GM21576 (cell line): ENCODE results near the gene SNTB2.
"Not testable (repeated sequence)": the region's sequence is repeated elsewhere in the genome, so short reads cannot be mapped to it uniquely, and the experiment has no call there.

Experiments used
- ATAC-seq: cut with Tn5 transposase; IDR thresholded peaks from one replicate; pipeline ENCODE4 v1.9.1; 2021; ENCODE audit warnings: mild to moderate bottlenecking, moderate library complexity; ENCODE audit not compliant: unreplicated experiment

Gene SNTB2

DNA sequence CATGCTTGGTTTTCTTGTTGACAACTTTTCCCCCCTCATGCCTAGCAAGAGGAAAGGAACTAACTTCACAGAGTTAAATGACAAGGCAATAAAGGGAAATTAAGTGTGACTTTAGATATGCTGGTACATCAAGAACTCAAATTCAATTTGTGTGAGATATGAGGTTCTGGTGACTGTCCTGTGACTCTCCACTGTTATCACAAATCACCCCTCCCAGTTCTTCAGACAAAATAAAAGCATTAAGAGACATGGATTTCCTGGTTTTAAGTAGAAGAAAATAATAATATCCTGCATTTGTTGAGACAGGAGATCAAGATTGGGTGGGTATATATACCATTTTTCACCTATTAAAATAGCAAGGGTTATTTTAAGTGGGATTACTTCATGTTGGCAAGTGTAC is 46.2 kb downstream of the SNTB2 start:
- ATAC-seq = no peak

DNA sequence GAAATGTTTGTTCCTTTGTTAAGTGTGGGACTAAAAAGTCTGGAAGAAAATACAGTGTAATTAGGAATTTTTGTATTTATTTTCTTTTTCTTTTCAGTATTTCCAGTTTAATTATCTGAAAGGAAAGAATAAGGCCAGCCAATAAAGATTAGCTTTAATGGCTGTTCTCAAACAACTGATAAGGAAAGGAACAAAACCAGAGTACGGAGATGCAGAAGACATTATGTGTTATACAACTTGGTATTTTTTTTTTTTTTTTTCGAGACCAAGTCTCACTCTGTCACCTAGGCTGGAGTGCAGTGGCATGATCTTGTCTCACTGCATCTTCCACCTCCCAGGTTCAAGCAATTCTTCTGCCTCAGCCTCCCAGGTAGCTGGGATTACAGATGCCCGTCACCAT is 47.5 kb downstream of the SNTB2 start:
- no peak for ATAC-seq

DNA sequence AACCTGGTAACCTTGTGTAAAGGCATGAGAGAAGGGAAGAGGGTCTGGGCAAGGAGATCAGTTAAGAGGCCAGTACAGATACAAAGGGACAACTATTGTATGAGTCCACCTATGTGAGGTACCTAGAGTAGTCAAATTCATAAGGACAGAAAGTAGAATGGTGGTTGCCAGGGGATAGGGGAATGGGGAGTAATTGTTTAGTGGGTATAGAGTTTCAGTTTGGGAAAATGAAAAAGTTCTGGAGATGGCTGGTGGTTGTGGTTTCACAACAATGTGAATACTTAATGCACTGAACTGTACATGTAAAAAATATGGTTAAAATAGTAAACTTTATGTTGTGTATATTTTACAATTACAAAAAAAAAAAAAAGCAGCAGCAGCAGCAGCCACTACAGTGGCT is 49.4 kb downstream of the SNTB2 start:
- ATAC-seq = no peak

DNA sequence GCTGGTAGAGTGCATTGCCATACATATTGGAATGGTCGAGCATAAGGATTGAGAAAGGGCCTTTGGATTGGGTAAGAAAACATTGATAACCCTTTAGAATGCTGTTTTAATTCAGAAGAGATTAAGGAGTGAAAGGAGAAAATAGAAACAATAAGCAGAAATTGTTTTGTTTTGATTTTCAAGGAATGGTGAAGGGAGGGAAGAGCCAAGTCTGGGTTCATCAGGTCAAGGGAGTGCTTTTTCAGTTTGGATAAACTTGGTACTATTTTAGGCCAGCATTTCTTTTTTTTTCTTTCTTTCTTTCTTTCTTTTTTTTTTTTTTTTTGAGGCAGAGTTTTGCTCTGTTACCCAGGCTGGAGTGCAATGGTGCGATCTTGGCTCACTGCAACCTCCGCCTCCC is 50.3 kb downstream of the SNTB2 start:
- ATAC-seq = no peak

DNA sequence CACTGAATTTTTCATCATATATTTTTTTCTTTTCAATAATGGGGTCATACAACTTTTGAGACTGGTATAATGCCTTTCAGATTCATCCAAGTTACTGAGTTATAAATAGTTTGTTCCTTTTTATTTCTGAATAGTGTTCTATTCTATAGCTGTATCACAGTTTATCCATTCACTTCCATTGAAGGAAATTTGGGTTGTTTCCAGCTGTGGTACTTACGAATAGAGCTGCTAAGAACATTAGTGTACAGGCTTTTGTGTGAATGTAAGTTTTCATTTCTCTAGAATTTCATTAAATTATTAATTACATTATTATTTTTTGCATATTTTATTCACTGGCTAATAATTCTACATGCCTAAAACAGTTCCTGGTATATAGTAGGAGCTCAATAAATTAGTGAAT is 52.9 kb downstream of the SNTB2 start:
- no peak for ATAC-seq

DNA sequence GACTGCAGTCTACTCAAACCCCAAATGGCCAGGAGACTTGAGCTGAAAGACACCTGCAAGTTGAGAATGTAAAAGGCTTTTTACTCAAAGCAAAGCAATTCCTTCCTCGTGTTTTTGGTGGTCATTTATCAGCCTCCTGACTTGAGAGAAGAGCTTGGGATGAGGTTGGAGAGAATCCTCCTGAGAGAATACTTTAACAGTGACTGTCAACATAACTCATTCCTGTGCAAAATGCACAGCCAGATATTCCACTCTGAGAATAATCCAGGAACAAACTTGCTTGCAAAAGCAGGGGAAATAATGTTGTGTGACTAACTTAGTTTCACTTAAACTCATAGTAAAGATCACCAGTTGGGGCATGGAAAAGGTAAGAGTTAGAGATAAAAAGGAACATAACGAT is 53.4 kb downstream of the SNTB2 start:
- no peak for ATAC-seq

DNA sequence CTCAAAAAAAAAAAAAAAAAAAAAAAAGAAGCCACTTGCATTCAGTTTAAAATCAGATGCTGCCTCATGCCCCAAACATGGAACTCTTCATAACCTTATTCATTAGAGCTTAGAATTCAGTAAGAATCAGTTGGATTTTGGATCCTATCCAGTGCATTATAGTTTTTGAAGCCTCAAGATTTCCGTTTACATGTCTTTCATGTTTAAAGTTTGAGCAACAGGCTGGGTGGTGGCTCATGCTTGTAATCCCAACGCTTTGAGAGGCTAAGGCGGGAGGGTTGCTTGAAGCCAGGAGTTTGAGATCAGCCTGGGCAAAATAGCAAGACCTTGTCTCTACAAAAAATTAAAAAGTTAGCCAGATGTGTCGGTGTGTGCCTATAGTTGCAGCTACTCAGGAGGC is 55.0 kb downstream of the SNTB2 start:
- ATAC-seq = no peak

DNA sequence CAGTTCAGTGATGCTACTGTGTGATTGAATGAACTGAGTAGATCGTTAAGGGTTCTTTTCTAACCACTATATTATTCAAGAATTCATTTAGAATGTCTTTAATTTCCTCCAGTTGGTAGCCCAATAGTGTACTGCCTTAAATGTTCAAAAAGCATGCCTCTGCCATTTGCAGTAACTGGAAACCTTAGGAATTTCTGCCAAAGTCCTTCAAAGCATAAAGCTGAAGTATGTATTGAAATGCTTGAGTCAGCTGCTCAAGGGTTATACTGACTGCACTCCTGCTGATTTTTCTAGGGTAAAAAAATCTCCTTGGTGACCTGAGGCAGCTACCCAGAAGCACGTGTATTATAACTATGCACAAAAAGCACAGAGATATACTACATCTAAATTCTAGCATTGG is 56.5 kb downstream of the SNTB2 start:
- no peak for ATAC-seq

DNA sequence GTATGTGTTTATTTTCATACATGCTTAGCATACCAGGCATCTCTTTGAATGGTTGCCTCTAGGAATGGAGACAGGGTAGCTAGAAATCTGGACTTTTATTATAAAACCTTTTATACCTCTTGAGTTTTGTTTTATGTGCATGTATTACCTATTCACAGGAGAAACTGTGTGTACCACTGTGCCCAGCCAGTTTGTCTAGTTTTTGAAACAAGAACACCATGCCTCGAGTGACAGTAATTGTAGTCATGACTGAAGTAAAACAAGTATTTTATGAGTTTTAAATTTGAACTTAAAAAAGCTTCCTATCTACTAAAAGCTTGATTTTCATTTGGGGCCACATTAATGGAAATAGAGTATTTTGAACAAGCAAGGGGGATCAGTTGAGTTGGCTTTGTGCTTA is 57.4 kb downstream of the SNTB2 start:
- ATAC-seq = no peak

DNA sequence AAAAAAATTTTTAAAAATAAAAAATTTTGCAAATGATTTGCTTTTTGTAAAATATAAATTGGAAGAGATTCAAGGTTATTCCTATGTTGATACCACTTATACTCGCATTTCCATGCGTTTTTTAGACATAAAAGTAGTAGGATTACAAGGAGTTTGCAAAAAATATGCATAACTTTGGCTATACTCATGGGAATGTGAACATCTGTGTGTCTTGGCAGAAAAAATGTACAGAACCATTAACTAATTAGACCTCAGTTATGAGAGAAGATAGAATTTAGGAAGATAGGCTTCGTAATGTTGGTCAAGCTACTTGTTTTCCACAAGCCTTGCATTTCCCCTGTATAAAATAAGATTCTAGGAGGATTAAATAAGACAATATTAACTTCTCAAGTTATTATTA is 63.1 kb downstream of the SNTB2 start:
- no peak for ATAC-seq

DNA sequence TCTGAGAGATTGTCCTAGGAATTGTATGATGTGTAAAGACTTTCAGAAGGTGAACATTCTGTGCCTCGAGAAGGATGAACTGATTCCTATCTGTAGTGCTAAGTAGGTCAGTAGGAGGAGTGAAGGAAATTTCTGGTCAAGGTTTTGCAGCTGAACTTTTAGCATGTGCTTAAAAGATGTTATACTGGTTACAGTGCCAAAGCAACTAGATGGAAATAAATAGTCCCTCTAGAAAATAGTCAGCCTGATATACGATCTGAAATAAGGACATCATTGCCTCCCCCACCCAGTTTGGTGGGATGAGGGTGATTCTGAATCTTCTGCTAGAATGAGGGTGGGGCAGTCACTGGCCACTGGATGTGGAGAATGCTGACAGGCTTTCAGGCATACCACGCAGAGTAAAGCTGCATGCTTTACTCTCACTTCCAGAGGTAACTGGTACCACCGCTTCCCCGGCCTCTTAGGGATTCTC is 66.9 kb downstream of the SNTB2 start:
- ATAC-seq = no peak

DNA sequence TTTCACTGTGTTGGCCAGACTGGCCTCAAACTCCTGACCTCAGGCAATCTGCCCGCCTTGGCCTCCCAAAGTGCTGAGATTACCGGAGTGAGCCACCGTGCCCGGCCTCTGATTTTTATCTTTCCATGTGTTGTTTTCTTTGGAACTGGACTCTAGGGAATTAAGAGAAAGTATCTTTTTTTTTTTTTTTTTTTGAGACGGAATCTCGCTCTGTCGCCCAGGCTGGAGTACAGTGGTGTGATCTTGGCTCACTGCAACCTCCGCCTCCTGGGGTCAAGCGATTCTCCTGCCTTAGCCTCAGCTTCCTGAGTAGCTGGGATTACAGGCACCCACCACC is 72.4 kb downstream of the SNTB2 start:
- ATAC-seq = not testable (repeated sequence)

DNA sequence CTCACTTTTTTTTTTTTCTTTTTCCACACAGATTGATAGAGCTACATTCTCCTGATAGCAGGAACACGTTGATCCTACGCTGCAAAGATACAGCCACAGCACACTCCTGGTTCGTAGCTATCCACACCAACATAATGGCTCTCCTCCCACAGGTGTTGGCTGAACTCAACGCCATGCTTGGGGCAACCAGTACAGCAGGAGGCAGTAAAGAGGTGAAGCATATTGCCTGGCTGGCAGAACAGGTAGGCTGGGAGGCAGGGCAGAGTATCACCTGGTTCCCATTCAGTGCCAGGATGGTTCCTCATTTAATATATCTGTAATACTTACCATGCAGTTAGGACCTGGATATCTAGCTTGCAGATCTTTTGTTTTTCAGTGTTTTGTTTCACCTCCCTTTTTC is 73.1 kb downstream of the SNTB2 start:
- ATAC-seq = no peak

DNA sequence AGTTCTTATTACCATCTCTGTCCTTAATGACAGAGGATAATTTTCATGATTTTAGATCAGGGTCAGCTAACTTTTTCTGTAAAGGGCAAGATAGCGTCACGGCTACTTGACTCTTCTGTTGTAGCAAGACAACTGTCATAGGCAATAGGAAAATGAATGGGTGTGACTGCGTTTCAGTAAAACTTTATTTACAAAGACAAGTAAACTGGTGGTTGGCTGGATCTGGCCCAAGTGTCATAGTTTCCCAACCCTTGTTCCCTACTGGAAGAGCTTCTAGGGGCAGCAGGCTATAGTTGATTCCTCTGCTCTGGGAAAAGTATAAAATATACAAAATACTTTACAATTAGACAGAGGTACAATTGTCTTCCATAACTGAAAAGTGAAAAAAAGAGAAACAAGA is 73.5 kb downstream of the SNTB2 start:
- no peak for ATAC-seq

DNA sequence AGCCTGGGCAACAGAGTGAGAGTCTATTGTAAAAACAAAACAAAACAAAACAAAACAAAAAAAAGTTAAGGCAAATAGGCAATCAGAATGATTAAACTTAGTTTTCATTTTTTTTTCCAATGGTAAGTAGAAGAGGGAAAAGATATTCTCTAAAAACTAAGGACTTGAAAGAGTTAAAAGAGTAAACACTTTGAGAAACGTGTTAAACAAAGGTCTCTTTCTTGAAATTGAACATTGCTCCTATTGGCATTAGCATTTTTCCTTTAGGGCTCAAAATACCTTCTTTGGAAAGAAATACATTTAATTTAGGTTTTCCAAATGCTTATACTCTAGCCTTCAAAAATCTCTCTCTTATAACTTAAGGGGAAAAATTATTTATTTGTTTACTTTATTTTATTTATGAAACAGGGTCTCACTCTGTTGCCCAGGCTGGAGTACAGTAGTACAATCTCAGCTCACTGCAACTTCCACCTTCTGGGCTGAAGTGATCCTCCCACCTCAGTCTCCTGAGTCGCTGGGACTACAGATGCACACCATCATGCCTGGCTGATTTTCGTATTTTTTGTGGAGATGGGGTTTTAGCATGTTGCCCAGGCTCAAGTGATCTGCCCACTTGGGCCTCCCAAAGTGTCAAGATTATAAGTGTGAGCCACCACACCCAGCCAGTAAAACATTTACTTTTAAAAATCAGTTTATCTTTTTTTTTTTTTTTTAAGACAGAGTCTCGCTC is 79.5 kb downstream of the SNTB2 start:
- ATAC-seq = no peak

DNA sequence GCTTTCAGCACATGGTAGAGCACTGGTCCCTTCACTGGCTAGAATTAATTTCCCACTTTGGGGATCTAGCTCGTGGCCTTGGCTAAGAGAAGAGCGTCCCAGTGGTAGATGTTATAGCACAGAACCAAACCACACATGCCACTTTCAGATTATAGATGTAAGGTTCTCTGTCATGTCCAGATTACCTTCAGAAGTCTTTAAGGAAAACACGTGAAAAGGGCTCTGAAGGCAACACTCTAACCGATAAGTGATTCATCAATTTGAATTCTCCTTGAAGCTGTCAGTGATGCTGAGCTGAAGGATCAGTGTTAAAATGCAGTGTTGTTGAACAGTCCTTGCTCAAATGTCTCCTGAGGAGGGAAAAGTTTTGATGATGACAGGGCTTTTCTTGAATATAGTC is 80.7 kb downstream of the SNTB2 start:
- no peak for ATAC-seq

DNA sequence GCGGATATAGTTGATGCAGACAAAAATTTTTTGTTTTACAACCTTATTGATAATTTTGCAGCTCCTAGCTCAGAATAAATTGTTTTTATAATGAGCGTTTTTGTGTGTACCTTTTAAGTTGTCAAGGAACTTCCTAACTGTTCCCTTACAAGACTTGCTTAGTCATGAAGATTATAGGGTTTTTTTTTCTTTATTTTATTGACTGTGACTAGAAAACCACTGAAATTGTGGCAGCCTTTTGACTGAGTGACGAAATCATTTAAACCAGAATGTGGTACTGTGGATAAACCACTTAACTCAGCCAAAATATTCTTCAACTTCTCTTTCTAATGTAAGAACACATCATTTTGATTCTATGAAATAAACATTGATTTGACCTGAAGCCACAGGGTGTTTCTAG is 83.4 kb downstream of the SNTB2 start:
- ATAC-seq = no peak

DNA sequence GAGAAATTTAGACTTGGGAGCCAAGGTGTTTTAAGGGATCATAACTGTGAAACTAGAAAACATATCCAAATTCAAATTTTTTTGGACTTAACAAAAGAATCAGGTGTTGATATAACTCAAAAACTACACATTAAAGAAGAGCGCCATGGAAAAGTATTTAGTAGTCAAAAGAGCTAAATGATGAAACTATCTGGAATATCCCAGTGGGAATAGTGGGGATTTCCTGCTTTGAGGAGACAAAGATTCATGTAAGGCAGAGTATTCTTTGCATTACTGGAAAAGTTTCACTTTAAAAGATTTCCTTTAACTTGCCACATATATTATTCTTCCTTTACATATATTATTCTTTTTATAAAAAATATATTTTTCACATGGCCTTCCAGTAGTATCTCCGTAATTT is 83.9 kb downstream of the SNTB2 start:
- ATAC-seq = no peak

DNA sequence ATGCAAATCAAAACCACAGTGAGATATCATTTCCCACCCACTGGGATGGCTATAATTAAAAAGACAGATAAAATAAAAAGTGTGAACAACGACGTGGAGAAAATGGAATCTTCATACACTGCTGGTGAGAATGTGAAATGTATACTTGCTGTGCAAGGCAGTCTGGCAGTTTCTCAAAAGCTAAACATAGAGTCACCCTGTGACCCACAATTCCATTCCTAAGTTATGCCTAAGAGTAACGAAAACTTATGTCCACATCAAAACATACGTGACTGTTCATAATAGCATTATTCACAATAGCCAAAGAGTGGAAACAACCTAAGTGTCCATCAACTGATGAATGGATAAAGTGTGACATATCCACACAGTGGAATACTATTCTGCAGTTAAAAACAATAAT is 86.0 kb downstream of the SNTB2 start:
- no peak for ATAC-seq

DNA sequence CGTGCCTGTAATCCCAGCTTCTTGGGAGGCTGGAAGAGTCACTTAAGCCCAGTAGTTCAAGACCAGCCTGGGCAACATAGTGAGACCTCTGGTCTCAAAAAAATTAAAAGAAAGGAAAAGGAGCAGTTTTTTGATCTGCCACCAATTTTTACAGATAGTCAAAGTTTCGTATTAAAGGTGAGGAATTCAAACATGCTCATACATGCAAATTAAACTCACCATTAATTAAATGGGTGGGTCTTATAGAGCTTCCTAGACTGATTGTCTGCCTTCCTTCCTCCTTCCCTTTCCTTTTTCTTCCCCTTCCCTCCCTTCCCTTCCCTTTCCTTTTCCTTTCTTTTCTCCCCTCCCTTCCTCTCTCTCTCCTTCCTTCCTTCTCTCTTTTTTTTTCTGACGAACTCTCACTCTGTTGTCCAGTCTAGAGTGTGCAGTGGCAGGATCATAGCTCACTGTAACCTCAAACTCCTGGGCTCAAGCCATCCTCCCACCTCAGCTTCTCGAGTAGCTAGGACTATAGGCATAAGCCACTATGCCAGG is 87.8 kb downstream of the SNTB2 start:
- ATAC-seq = no peak

DNA sequence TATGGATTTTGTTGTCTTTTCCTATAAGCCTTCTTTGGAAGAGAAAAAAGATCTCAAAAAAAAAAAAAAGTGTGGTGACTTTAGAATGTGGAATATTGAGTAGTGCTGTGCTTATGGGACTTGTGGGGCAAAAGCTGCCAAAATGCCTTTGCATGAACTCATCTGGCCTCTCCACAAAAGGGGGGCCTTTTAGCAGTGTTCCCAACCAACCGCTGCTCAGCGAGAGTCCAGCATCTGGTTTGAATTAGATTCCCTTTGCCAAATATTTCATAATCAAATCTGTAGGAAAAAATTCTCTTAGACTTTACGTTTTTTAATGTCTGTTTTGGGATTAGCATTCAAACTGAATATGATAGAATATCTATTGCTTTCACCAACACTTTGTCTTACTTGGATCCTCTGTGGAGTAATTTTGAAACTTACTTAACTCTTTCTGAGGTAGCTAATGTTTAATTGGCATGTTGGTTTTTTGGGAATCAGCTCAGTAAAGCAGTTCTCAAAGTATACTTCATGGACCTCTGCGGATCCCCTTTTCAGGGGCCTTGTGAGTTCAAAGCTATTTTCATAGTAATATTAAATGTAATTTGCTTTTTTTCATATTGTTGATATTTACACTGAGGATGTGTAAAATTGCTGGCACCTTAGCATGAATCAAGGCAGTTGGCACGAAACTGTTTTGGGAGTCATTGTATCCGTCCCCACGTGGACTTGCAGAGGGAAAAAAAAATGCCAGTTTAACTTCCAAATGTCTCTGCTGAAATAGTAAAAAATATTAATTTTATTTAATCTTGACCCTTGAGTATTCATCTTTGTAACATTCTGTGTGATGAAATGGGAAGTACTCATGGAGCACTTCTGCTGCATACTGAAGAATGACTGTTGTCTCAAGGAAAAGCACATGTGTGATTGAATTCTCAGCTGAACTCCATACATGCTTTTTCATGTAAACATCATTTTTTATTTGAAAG is 89.5 kb downstream of the SNTB2 start:
- no peak for ATAC-seq

DNA sequence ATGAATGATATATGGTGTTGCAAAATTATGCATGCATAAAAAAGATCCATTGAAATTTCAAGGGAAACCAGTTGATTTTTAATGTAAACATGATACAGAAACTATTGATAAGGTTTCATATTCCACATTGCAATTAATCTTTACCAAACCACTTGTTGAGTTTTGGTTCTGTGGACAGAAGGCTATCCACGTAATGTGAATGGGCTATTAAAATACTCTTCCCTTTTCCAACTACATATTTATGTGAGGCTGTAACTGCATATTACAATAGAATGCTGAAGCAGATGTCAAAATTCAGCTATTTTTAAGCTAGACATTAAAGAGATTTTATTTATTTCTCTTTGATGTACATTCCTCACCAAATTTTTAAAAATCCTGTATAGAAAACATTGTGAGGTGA is 90.4 kb downstream of the SNTB2 start:
- no peak for ATAC-seq
